ENCODE data around the gene HOMER2.

HOMER2 gene

GRCh38 chr15:82909080-82909815, 43.3 kb downstream of the HOMER2 start:
- H3K4me3 ChIP-seq (ENCODE audit: low read length): no peak overlapping the region
- H3K9me3 ChIP-seq (ENCODE audit: insufficient read depth, low read length): peaks cover 14% of the 10 kb centered on the region; the same call in 1 of the 2 replicates
- H3K27ac ChIP-seq (ENCODE audit: low read length): no peak overlapping the region
- H3K4me2 ChIP-seq (ENCODE audit: low read length): no peak overlapping the region
- H2AFZ ChIP-seq (ENCODE audit: low read depth, low read length): no peak overlapping the region
- no peaks in the 10 kb centered on the region for H3K79me2 ChIP-seq (ENCODE audit: low read length)
- TF ChIP-seq EZH2phosphoT487 (IDR thresholded peaks at IDR 0.05; ENCODE audit: low read depth) (no peak), CTCF (IDR thresholded peaks at IDR 0.05; ENCODE audit: low read depth, low read length) (no peak)
- H3K9ac ChIP-seq (ENCODE audit: low read length): no peak overlapping the region
- no peaks in the 10 kb centered on the region for H3K36me3 ChIP-seq (replicated peaks; ENCODE audit: low read depth, low read length)
- no peaks in the 10 kb centered on the region for H4K20me1 ChIP-seq (ENCODE audit: insufficient read depth, low read length)
- no peaks in the 10 kb centered on the region for H3K27me3 ChIP-seq (ENCODE audit: low read depth, low read length)
- H3K4me1 ChIP-seq (ENCODE audit: low read length): no peaks in the 10 kb centered on the region

- Histone ChIP-seq H3K79me2 (ENCODE audit: low read length) (no peaks in the 10 kb centered on the region), H3K27ac (ENCODE audit: low read length) (no peak overlapping the region), H3K4me3 (ENCODE audit: low read length) (no peak overlapping the region), H4K20me1 (ENCODE audit: insufficient read depth, low read length) (no peaks in the 10 kb centered on the region), H3K36me3 (replicated peaks; ENCODE audit: low read depth, low read length) (no peaks in the 10 kb centered on the region), H3K27me3 (ENCODE audit: low read depth, low read length) (no peaks in the 10 kb centered on the region), H2AFZ (ENCODE audit: low read depth, low read length) (no peak overlapping the region), H3K4me2 (ENCODE audit: low read length) (no peak overlapping the region), H3K4me1 (ENCODE audit: low read length) (peaks cover 1% of the 10 kb centered on the region; the same call in 1 of the 2 replicates), H3K9ac (ENCODE audit: low read length) (no peak overlapping the region), H3K9me3 (ENCODE audit: insufficient read depth, low read length) (peaks cover 14% of the 10 kb centered on the region; the same call in 1 of the 2 replicates)
- TF ChIP-seq CTCF (IDR thresholded peaks at IDR 0.05; ENCODE audit: low read depth, low read length) (no peak), EZH2phosphoT487 (IDR thresholded peaks at IDR 0.05; ENCODE audit: low read depth) (no peak)
Measured at GRCh38 chr15:82907350-82907749, 45.2 kb downstream of the HOMER2 start.

DNA sequence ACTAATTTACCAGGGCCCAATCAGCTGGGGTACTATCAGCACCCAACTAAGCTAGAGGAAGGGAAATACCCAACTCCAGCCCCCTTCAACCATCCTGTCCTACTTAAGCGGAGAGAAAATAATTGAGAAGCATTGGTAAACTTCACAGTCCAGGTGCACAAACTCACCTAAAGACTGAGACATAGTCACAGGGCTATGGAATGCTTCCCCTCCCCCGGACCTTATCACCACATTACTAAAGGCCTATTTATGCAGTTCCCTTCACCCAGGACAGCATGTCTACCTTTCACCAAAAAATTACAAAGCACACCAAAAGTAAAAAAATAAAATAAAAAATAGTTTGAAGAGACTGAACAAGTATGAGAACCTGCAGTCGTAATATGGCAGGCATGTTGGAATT, 47.9 kb downstream of the HOMER2 start:
- no peak overlapping the region for H3K4me2 ChIP-seq (ENCODE audit: low read length)
- H3K4me1 ChIP-seq (ENCODE audit: low read length): peaks cover 3% of the 10 kb centered on the region; the same call in 1 of the 2 replicates
- no peaks in the 10 kb centered on the region for H4K20me1 ChIP-seq (ENCODE audit: insufficient read depth, low read length)

More for the DNA sequence above, 47.9 kb downstream of the HOMER2 start:
- Histone ChIP-seq H3K9me3 (ENCODE audit: insufficient read depth, low read length) (peaks cover 14% of the 10 kb centered on the region; the same call in 1 of the 2 replicates), H3K27ac (ENCODE audit: low read length) (no peak overlapping the region), H3K4me3 (ENCODE audit: low read length) (no peak overlapping the region), H3K36me3 (replicated peaks; ENCODE audit: low read depth, low read length) (no peaks in the 10 kb centered on the region), H3K9ac (ENCODE audit: low read length) (no peak overlapping the region), H3K27me3 (ENCODE audit: low read depth, low read length) (0 out of 2 replicates have a peak, but pooled peaks cover 7% of the 10 kb centered on the region), H2AFZ (ENCODE audit: low read depth, low read length) (no peak overlapping the region), H3K79me2 (ENCODE audit: low read length) (no peaks in the 10 kb centered on the region)
- TF ChIP-seq CTCF (IDR thresholded peaks at IDR 0.05; ENCODE audit: low read depth, low read length): no peak
- no peak for TF ChIP-seq EZH2phosphoT487 (IDR thresholded peaks at IDR 0.05; ENCODE audit: low read depth)
